Neural cell (in vitro differentiated cells): ENCODE data around the gene RAPGEF2. TPM values are rescaled to one million over a fixed set of nuclear protein-coding genes. Genes with fewer than 3 reads are reported as not detected.
"Not testable (repeated sequence)": the region's sequence is repeated elsewhere in the genome, so short reads cannot be mapped to it uniquely, and the experiment has no call there.

ENCODE experiments used
- H2AFZ ChIP-seq: fragments of 200-600, 300-800 bp; sonication (generic), shearing (Covaris generic); 2 replicates; pipeline ENCODE4 v1.6.0; 2014; ENCODE audit warnings: low read depth, mild to moderate bottlenecking, antibody characterized with exemption, low read length, moderate library complexity
- H3F3A ChIP-seq: fragments of 200-600 bp; shearing (Covaris generic); 2 replicates; pipeline ENCODE4 v1.6.1; 2016; ENCODE audit warnings: mild to moderate bottlenecking, moderate library complexity, mixed read lengths, antibody characterized with exemption, low read length; ENCODE audit not compliant: insufficient read depth, poor library complexity, severe bottlenecking
- H3K27ac ChIP-seq: fragments of 200-600, 300-800 bp; sonication (generic), shearing (Covaris generic); 2 replicates; pipeline ENCODE4 v1.5.1; 2014; ENCODE audit warnings: mild to moderate bottlenecking, low read length, moderate library complexity
- H3K27me3 ChIP-seq: fragments of 300-800, 200-600 bp; sonication (generic), shearing (Covaris generic); 2 replicates; pipeline ENCODE4 v1.6.0; 2014; ENCODE audit warnings: mild to moderate bottlenecking, low read depth, low read length, moderate library complexity; ENCODE audit not compliant: insufficient read depth
- H3K36me3 ChIP-seq: fragments of 300-800, 200-600 bp; sonication (generic), shearing (Covaris generic); 2 replicates; pipeline ENCODE4 v1.5.1; 2014; ENCODE audit warnings: mild to moderate bottlenecking, antibody characterized with exemption, low read length, moderate library complexity; ENCODE audit not compliant: insufficient read depth
- H3K4me2 ChIP-seq: fragments of 300-800, 200-600 bp; sonication (generic), shearing (Covaris generic); 2 replicates; pipeline ENCODE4 v1.6.0; 2014; ENCODE audit warnings: mild to moderate bottlenecking, low read length
- H3K4me3 ChIP-seq: fragments of 300-800, 200-600 bp; sonication (generic), shearing (Covaris generic); 2 replicates; pipeline ENCODE4 v1.5.1; 2014; ENCODE audit warnings: mild to moderate bottlenecking, low read length, moderate library complexity
- H3K79me2 ChIP-seq: fragments of 200-600 bp; shearing (Covaris generic); replicated peaks from 2 replicates; pipeline ENCODE4 v1.6.0; 2014; ENCODE audit warnings: mild to moderate bottlenecking, low read length, moderate library complexity; ENCODE audit not compliant: insufficient read depth
- H3K9ac ChIP-seq: fragments of 300-800, 200-600 bp; sonication (generic), shearing (Covaris generic); 2 replicates; pipeline ENCODE4 v1.6.1; 2016; ENCODE audit warnings: mild to moderate bottlenecking, low read length, mixed read lengths
- H3K9me2 ChIP-seq: fragments of 200-600 bp; shearing (Covaris generic); 2 replicates; pipeline ENCODE4 v1.6.1; 2016; ENCODE audit warnings: mild to moderate bottlenecking, low read length, mixed read lengths; ENCODE audit not compliant: insufficient read depth
- H3K9me3 ChIP-seq: fragments of 200-600, 300-800 bp; sonication (generic), shearing (Covaris generic); 2 replicates; pipeline ENCODE4 v1.6.1; 2016; ENCODE audit warnings: mild to moderate bottlenecking, mixed run types, low read length, moderate library complexity, mixed read lengths
- H4K20me1 ChIP-seq: fragments of 200-600 bp; shearing (Covaris generic); 2 replicates; pipeline ENCODE4 v1.6.1; 2016; ENCODE audit warnings: mild to moderate bottlenecking, mixed run types; ENCODE audit not compliant: insufficient read depth
- CTCF ChIP-seq: fragments of 450-650 bp; IDR thresholded peaks from 2 replicates; pipeline ENCODE4 v1.5.1; 2014; ENCODE audit warnings: antibody characterized with exemption, mild to moderate bottlenecking, moderate library complexity; ENCODE audit not compliant: poor library complexity, severe bottlenecking
- EP300 ChIP-seq: fragments of 450-650 bp; conservative IDR thresholded peaks from 2 replicates; pipeline ENCODE4 v1.6.1; 2014; ENCODE audit warnings: antibody characterized with exemption, mild to moderate bottlenecking, moderate library complexity; ENCODE audit not compliant: poor library complexity, severe bottlenecking
- EZH2 ChIP-seq: fragments of 200-600, 300-800 bp; shearing (Covaris generic), sonication (generic); IDR thresholded peaks from 2 replicates; pipeline ENCODE4 v1.6.1; 2014; ENCODE audit warnings: antibody characterized with exemption, low read length, borderline replicate concordance, mild to moderate bottlenecking; ENCODE audit not compliant: insufficient read depth, poor library complexity, severe bottlenecking
- MXI1 ChIP-seq: fragments of 450-650 bp; conservative IDR thresholded peaks from 2 replicates; pipeline ENCODE4 v1.6.1; 2014; ENCODE audit warnings: antibody characterized with exemption, mild to moderate bottlenecking; ENCODE audit not compliant: poor library complexity, severe bottlenecking
- POLR2AphosphoS5 ChIP-seq: IDR thresholded peaks from 2 replicates; pipeline ENCODE4 v1.6.1; 2012
- RAD21 ChIP-seq: fragments of 450-650 bp; conservative IDR thresholded peaks from 2 replicates; pipeline ENCODE4 v1.6.1; 2014; ENCODE audit warnings: antibody characterized with exemption, mild to moderate bottlenecking, moderate library complexity
- REST ChIP-seq: IDR thresholded peaks from 2 replicates; pipeline ENCODE4 v1.6.1; 2012; ENCODE audit warnings: borderline replicate concordance
- SMC3 ChIP-seq: fragments of 450-650 bp; conservative IDR thresholded peaks from 2 replicates; pipeline ENCODE4 v1.6.1; 2014; ENCODE audit warnings: antibody characterized with exemption, mild to moderate bottlenecking, moderate library complexity; ENCODE audit not compliant: poor library complexity
- polyA plus RNA-seq: library from polyadenylated mRNA; depleted of rRNA; stranded (reverse); fragments of >200 nt; gene quantifications from 2 replicates; pipeline ENCODE4 v1.2.3, GENCODE V29; 2014

RAPGEF2 gene
- polyA plus RNA-seq, 1 donor from 2014 or later: 134 TPM

GRCh38 chr4:159065513-159066240 is 37.2 kb upstream of the RAPGEF2 start:
- Histone ChIP-seq H3K9me2 (no peaks in the 10 kb centered on the region), H3K4me2 (no peak overlapping the region), H3K9me3 (no peaks in the 10 kb centered on the region), H2AFZ (no peak overlapping the region), H3F3A (no peaks in the 10 kb centered on the region), H3K79me2 (no peaks in the 10 kb centered on the region), H3K4me3 (no peak overlapping the region), H3K27ac (no peak overlapping the region), H3K36me3 (no peaks in the 10 kb centered on the region), H3K9ac (no peak overlapping the region), H3K27me3 (no peaks in the 10 kb centered on the region), H4K20me1 (no peaks in the 10 kb centered on the region)
- TF ChIP-seq EZH2: no peak
- TF ChIP-seq CTCF: no peak

- H3F3A ChIP-seq, H3K9me2 ChIP-seq, H3K4me2 ChIP-seq, H3K36me3 ChIP-seq, H4K20me1 ChIP-seq, H3K27me3 ChIP-seq, H3K4me3 ChIP-seq, H2AFZ ChIP-seq, H3K9me3 ChIP-seq, H3K79me2 ChIP-seq, H3K9ac ChIP-seq, H3K27ac ChIP-seq: not testable (repeated sequence)
These were observed 34.7 kb upstream of the RAPGEF2 start for GRCh38 chr4:159068139-159068538.

- H3K9me3 ChIP-seq: no peaks in the 10 kb centered on the region
- no peaks in the 10 kb centered on the region for H4K20me1 ChIP-seq
- H3K79me2 ChIP-seq: no peaks in the 10 kb centered on the region
- H3K4me3 ChIP-seq: no peak overlapping the region
- H3K27me3 ChIP-seq: no peaks in the 10 kb centered on the region
- H3K4me2 ChIP-seq: no peak overlapping the region
- H3F3A ChIP-seq: no peaks in the 10 kb centered on the region
- no peaks in the 10 kb centered on the region for H3K36me3 ChIP-seq
- no peaks in the 10 kb centered on the region for H3K9me2 ChIP-seq
- no peak for TF ChIP-seq MXI1
- no peak for TF ChIP-seq POLR2AphosphoS5
- TF ChIP-seq SMC3: no peak
- no peak for TF ChIP-seq EZH2
- no peak for TF ChIP-seq REST
- no peak for TF ChIP-seq EP300
- TF ChIP-seq RAD21: no peak
- H3K27ac ChIP-seq: no peak overlapping the region
- no peak overlapping the region for H2AFZ ChIP-seq
- no peak overlapping the region for H3K9ac ChIP-seq
These were observed 33.0 kb upstream of the RAPGEF2 start for GRCh38 chr4:159069922-159070321.
